ENCODE data around the gene PLXNC1.

DNA sequence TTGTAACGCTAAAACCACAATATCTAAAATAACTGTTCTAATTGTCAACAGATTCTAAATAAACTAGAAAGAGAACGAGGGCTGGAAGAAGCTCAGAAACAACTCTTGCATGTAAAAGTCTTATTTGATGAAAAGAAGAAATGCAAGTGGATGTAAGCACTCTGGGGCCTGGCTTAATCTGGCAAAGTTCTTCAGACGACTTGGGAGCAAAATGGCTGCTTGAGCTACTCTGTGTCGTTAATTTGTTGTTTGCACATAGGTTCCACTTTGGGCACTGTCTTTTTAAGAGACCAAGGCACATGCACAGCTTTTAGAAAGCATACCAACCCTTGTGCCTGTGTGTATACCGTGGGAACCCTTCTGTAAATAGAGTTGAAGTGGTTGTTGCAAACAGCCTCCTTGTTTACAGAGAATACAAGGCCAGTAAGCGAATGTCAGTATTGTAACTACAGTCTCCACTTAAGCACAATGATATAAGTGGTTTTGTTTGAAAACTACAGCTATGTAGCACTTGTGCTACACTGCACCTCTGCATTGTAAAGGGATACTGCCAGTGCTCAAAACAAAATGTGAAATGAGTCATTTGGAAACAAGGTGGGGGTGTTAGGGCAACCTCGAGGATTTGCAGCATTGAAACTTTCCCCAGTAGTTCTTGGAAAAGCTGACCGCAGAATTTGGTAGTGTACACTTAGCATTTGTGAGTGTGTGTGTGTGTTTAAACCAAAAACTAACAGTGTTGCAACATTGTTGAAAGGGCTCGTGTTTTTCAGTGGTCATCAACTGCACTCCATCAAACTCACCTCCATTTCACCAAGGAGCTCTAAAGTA, 157.0 kb downstream of the PLXNC1 start:
- TF ChIP-seq, protein P1, sequence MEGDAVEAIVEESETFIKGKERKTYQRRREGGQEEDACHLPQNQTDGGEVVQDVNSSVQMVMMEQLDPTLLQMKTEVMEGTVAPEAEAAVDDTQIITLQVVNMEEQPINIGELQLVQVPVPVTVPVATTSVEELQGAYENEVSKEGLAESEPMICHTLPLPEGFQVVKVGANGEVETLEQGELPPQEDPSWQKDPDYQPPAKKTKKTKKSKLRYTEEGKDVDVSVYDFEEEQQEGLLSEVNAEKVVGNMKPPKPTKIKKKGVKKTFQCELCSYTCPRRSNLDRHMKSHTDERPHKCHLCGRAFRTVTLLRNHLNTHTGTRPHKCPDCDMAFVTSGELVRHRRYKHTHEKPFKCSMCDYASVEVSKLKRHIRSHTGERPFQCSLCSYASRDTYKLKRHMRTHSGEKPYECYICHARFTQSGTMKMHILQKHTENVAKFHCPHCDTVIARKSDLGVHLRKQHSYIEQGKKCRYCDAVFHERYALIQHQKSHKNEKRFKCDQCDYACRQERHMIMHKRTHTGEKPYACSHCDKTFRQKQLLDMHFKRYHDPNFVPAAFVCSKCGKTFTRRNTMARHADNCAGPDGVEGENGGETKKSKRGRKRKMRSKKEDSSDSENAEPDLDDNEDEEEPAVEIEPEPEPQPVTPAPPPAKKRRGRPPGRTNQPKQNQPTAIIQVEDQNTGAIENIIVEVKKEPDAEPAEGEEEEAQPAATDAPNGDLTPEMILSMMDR (IDR thresholded peaks at IDR 0.05), result no peak
- TF ChIP-seq POLR2A (IDR thresholded peaks at IDR 0.05) (no peak), POLR2AphosphoS5 (IDR thresholded peaks at IDR 0.05) (peak in 1 of 3 donors; percentile 24), EP300 (IDR thresholded peaks at IDR 0.05) (no peak)
